OCI-LY1 (cell line): ENCODE measurements around the gene AGMO.
"Not testable (repeated sequence)": the region's sequence is repeated elsewhere in the genome, so short reads cannot be mapped to it uniquely, and the experiment has no call there.

Experiments used
- H2AFZ ChIP-seq: fragments of 200-600 bp; sonication (generic), shearing (Covaris generic); 2 replicates; pipeline ENCODE4 v1.6.0; 2014; ENCODE audit warnings: antibody characterized with exemption, mild to moderate bottlenecking, low read length
- H3F3A ChIP-seq: fragments of 200-600 bp; sonication (generic), shearing (Covaris generic); 2 replicates; pipeline ENCODE4 v1.6.0; 2014; ENCODE audit warnings: mild to moderate bottlenecking, antibody characterized with exemption, low read length, moderate library complexity; ENCODE audit not compliant: insufficient read depth
- H3K27ac ChIP-seq: fragments of 200-600 bp; sonication (generic); 2 replicates; pipeline ENCODE4 v1.5.1; 2014; ENCODE audit warnings: low read length, mixed run types, mild to moderate bottlenecking, low read depth; ENCODE audit not compliant: poor library complexity, severe bottlenecking
- H3K27me3 ChIP-seq: fragments of 200-600 bp; sonication (generic); 2 replicates; pipeline ENCODE4 v1.6.0; 2014; ENCODE audit warnings: antibody characterized with exemption, mild to moderate bottlenecking, low read length, moderate library complexity; ENCODE audit not compliant: insufficient read depth
- H3K36me3 ChIP-seq: fragments of 200-600 bp; sonication (generic); 2 replicates; pipeline ENCODE4 v1.6.1; 2014; ENCODE audit warnings: mild to moderate bottlenecking, antibody characterized with exemption, low read length, moderate library complexity, mixed read lengths; ENCODE audit not compliant: insufficient read depth
- H3K4me1 ChIP-seq: fragments of 200-600 bp; sonication (generic); 2 replicates; pipeline ENCODE4 v1.5.1; 2014; ENCODE audit warnings: mild to moderate bottlenecking, low read length, moderate library complexity; ENCODE audit not compliant: insufficient read depth, severe bottlenecking
- H3K4me2 ChIP-seq: fragments of 200-600 bp; sonication (generic), shearing (Covaris generic); 2 replicates; pipeline ENCODE4 v1.6.1; 2014; ENCODE audit warnings: low read length
- H3K4me3 ChIP-seq: fragments of 200-600 bp; sonication (generic); 2 replicates; pipeline ENCODE4 v1.5.1; 2014; ENCODE audit warnings: low read length, low read depth, mild to moderate bottlenecking, mixed read lengths; ENCODE audit not compliant: poor library complexity, severe bottlenecking
- H3K79me2 ChIP-seq: fragments of 200-600 bp; shearing (Covaris generic); 2 replicates; pipeline ENCODE4 v1.6.1; 2016; ENCODE audit warnings: mixed run types, low read length, mixed read lengths; ENCODE audit not compliant: insufficient read depth
- H3K9ac ChIP-seq: fragments of 200-600 bp; sonication (generic), shearing (Covaris generic); 2 replicates; pipeline ENCODE4 v1.6.1; 2014; ENCODE audit warnings: mild to moderate bottlenecking, low read length, mixed read lengths
- H3K9me2 ChIP-seq: fragments of 200-600 bp; sonication (generic), shearing (Covaris generic); 2 replicates; pipeline ENCODE4 v1.6.1; 2014; ENCODE audit warnings: low read depth, mild to moderate bottlenecking, low read length, mixed read lengths
- H3K9me3 ChIP-seq: fragments of 200-600 bp; shearing (Covaris generic); 2 replicates; pipeline ENCODE4 v1.6.1; 2014; ENCODE audit warnings: low read length, mixed read lengths
- H4K20me1 ChIP-seq: fragments of 200-600 bp; sonication (generic), shearing (Covaris generic); 2 replicates; pipeline ENCODE4 v1.6.0; 2016; ENCODE audit warnings: mild to moderate bottlenecking, low read length; ENCODE audit not compliant: insufficient read depth
- EZH2 ChIP-seq: fragments of 200-600 bp; sonication (generic), shearing (Covaris generic); IDR thresholded peaks from 2 replicates; pipeline ENCODE4 v1.8.0; 2017; ENCODE audit warnings: borderline replicate concordance, mixed run types, mild to moderate bottlenecking, antibody characterized with exemption, low read length, moderate library complexity, mixed read lengths
- TF ChIP-seq, protein P1 (sequence below): fragments of 200-600 bp; sonication (generic), shearing (Covaris generic); IDR thresholded peaks from 2 replicates; pipeline ENCODE4 v1.5.1; 2017; ENCODE audit warnings: mild to moderate bottlenecking, antibody characterized with exemption, low read length, moderate library complexity, mixed read lengths

The AGMO gene

DNA sequence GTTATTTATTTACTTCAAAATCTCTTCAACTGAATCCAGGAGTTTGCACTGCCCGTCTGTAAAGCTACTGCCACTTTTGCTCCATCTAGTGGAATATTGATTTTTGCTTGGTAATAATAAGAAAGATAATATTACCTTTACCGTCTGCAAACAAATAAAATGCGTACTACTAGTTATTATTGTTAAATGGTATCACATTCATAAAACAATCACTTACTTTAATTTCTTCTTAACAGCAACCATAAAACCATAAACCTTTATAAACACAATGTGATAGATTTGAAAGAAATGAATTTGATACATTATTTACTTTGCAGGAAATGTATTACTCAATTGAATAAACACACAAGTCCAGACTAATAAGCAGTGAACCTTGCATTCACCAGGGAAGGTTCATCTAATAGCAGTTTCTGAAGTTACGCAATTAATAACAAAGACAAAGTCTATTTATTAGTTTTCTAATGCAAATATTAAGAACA, 6.4 kb downstream of the AGMO start:
- no peak overlapping the region for H2AFZ ChIP-seq
- H3K27me3 ChIP-seq = no peaks in the 10 kb centered on the region
- H3K9ac ChIP-seq = no peak overlapping the region
- no peak overlapping the region for H3K4me2 ChIP-seq
- H3K79me2 ChIP-seq = no peaks in the 10 kb centered on the region
- no peaks in the 10 kb centered on the region for H3K9me3 ChIP-seq
- no peak overlapping the region for H3K27ac ChIP-seq
- H3F3A ChIP-seq = 0 out of 2 replicates have a peak, but pooled peaks cover 3% of the 10 kb centered on the region
- no peak for TF ChIP-seq EZH2
- TF ChIP-seq, protein P1, sequence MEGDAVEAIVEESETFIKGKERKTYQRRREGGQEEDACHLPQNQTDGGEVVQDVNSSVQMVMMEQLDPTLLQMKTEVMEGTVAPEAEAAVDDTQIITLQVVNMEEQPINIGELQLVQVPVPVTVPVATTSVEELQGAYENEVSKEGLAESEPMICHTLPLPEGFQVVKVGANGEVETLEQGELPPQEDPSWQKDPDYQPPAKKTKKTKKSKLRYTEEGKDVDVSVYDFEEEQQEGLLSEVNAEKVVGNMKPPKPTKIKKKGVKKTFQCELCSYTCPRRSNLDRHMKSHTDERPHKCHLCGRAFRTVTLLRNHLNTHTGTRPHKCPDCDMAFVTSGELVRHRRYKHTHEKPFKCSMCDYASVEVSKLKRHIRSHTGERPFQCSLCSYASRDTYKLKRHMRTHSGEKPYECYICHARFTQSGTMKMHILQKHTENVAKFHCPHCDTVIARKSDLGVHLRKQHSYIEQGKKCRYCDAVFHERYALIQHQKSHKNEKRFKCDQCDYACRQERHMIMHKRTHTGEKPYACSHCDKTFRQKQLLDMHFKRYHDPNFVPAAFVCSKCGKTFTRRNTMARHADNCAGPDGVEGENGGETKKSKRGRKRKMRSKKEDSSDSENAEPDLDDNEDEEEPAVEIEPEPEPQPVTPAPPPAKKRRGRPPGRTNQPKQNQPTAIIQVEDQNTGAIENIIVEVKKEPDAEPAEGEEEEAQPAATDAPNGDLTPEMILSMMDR = no peak
- no peaks in the 10 kb centered on the region; the same call in 1 of the 2 replicates for H3K9me2 ChIP-seq
- no peaks in the 10 kb centered on the region for H4K20me1 ChIP-seq
- H3K36me3 ChIP-seq = no peaks in the 10 kb centered on the region
- no peak overlapping the region for H3K4me3 ChIP-seq
- H3K4me1 ChIP-seq = no peaks in the 10 kb centered on the region

DNA sequence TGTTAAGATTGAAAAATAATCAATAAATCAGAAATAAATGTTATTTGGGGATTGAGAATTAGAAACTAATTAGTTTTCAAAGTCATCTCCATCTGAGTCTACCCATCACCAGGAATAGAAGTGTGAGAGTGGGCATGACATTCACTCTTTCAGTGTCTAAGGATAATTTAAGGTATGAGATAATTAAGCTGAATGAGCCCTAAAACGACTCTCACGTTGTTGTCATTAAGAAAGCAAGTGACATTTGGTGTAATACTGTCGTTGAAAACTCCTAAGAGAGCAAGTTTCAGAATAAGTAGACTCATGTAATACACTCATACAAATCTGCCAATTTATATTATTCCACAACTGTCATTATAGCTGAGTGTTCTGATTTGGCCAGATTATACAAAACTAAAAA, 7.1 kb downstream of the AGMO start:
- no peak overlapping the region for H2AFZ ChIP-seq
- no peak overlapping the region for H3K27ac ChIP-seq
- H3K36me3 ChIP-seq = no peaks in the 10 kb centered on the region
- no peaks in the 10 kb centered on the region for H3K27me3 ChIP-seq
- no peaks in the 10 kb centered on the region for H3K9me3 ChIP-seq
- H3K79me2 ChIP-seq = no peaks in the 10 kb centered on the region
- no peak overlapping the region for H3K4me2 ChIP-seq
- 0 out of 2 replicates have a peak, but pooled peaks cover 3% of the 10 kb centered on the region for H3F3A ChIP-seq
- no peaks in the 10 kb centered on the region for H3K4me1 ChIP-seq
- H3K4me3 ChIP-seq = no peak overlapping the region
- no peak overlapping the region for H3K9ac ChIP-seq
- no peaks in the 10 kb centered on the region; the same call in 1 of the 2 replicates for H3K9me2 ChIP-seq
- no peaks in the 10 kb centered on the region for H4K20me1 ChIP-seq
- TF ChIP-seq, protein P1 = no peak
- no peak for TF ChIP-seq EZH2

DNA sequence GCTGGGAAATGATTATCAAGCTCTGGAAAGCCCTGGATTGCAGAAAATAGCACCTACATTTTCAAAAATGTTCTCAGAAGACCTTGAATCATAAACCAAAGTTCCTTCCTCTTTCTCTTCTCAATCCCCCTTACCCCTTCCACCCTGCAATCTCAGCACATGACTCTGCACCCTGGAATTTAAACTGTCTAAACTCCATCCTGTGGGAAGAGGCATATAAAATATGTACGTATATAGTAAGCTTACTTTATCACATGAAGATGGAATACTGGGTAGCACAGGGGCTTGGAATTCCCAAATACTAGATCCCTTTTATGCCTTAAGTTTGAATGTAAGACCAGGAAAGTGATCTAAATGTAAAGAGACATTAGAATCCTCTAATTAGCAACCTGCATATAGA, 7.7 kb downstream of the AGMO start:
- TF ChIP-seq, protein P1 = no peak
- TF ChIP-seq EZH2 = no peak
- no peaks in the 10 kb centered on the region for H3K4me1 ChIP-seq
- no peaks in the 10 kb centered on the region for H4K20me1 ChIP-seq
- no peaks in the 10 kb centered on the region for H3K36me3 ChIP-seq
- no peak overlapping the region for H3K4me2 ChIP-seq
- no peaks in the 10 kb centered on the region for H3K9me3 ChIP-seq
- no peak overlapping the region for H3K9ac ChIP-seq
- H3K27me3 ChIP-seq = no peaks in the 10 kb centered on the region
- H3K9me2 ChIP-seq = no peaks in the 10 kb centered on the region; the same call in 1 of the 2 replicates
- H3K4me3 ChIP-seq = no peak overlapping the region
- no peak overlapping the region for H3K27ac ChIP-seq
- 0 out of 2 replicates have a peak, but pooled peaks cover 3% of the 10 kb centered on the region for H3F3A ChIP-seq
- H2AFZ ChIP-seq = no peak overlapping the region
- no peaks in the 10 kb centered on the region for H3K79me2 ChIP-seq

DNA sequence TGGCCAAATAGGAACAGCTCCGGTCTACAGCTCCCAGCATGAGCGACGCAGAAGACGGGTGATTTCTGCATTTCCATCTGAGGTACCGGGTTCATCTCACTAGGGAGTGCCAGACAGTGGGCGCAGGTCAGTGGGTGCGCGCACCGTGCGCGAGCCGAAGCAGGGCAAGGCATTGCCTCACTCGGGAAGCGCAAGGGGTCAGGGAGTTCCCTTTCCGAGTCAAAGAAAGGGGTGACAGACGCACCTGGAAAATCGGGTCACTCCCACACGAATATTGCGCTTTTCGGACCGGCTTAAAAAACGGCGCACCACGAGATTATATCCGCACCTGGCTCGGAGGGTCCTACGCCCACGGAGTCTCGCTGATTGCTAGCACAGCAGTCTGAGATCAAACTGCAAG, 14.5 kb downstream of the AGMO start:
- not testable (repeated sequence) for H3K9me2 ChIP-seq, H3K79me2 ChIP-seq, H2AFZ ChIP-seq, H3K4me1 ChIP-seq, H3F3A ChIP-seq, H3K9me3 ChIP-seq, H3K4me2 ChIP-seq, H3K4me3 ChIP-seq, H3K27me3 ChIP-seq, H3K9ac ChIP-seq, H3K36me3 ChIP-seq, H4K20me1 ChIP-seq, H3K27ac ChIP-seq
